Activated T-cell treated with anti-CD3 and anti-CD28 coated beads, Interleukin-2, amount 50 U/mL, for 24 hours (primary cell): ENCODE measurements around the gene DHRS4L2.
"Not testable (repeated sequence)": the region's sequence is repeated elsewhere in the genome, so short reads cannot be mapped to it uniquely, and the experiment has no call there.

Experiments used
- DNase-seq: peaks from one replicate; pipeline ENCODE4 v3.0.0-alpha.2; 2020
- H3K27ac Mint-ChIP-seq: 2 replicates; pipeline ENCODE4 v1.8.0; 2020; ENCODE audit warnings: mild to moderate bottlenecking, mixed read lengths
- H3K27me3 Mint-ChIP-seq: 2 replicates; pipeline ENCODE4 v1.8.0; 2020; ENCODE audit warnings: mixed read lengths
- H3K36me3 Mint-ChIP-seq: 2 replicates; pipeline ENCODE4 v1.8.0; 2020; ENCODE audit warnings: low read depth, mixed read lengths
- H3K4me1 Mint-ChIP-seq: 2 replicates; pipeline ENCODE4 v1.8.0; 2020; ENCODE audit warnings: low read depth, mixed read lengths
- H3K4me3 Mint-ChIP-seq: 2 replicates; pipeline ENCODE4 v1.8.0; 2020; ENCODE audit warnings: mild to moderate bottlenecking, moderate library complexity, mixed read lengths
- H3K9me3 Mint-ChIP-seq: 2 replicates; pipeline ENCODE4 v1.8.0; 2020; ENCODE audit warnings: mixed read lengths

The DHRS4L2 gene

DNA sequence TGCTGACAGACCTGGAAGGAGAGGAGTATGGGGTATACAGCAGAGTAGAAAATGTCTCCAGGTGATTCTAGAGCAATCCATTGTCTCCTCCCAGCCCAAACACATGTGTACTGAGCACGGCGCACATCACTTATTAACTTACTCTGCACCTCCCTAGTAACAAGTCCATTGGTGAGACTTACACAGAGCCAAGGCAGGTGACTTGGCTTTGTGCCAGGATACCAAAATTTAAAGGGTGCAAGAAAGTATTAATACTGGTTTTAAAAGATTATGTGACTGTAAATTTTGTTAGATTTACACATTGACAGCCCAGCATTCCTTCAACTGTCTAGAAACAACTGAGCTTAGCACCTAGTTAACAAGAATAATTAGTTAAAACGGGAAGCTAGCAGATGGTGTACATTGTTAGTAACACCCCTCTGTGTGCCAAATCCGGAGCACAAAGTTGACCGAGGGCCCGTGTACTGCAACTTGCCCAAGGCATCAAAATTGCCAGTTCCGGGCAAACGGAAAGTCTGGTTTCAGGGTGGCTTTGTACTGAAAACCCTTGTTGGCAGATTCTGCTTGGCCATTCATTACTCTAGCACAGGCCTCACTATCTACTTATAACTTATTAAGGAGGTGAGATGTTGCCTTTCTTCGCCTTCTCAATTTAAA, 30.7 kb upstream of the DHRS4L2 start:
- not testable (repeated sequence) for H3K27me3 Mint-ChIP-seq, H3K27ac Mint-ChIP-seq, H3K4me3 Mint-ChIP-seq, DNase-seq, H3K9me3 Mint-ChIP-seq
- Mint-ChIP-seq H3K36me3 (peaks cover 39% of the 10 kb centered on the region), H3K4me1 (peaks cover 12% of the 10 kb centered on the region)

DNA sequence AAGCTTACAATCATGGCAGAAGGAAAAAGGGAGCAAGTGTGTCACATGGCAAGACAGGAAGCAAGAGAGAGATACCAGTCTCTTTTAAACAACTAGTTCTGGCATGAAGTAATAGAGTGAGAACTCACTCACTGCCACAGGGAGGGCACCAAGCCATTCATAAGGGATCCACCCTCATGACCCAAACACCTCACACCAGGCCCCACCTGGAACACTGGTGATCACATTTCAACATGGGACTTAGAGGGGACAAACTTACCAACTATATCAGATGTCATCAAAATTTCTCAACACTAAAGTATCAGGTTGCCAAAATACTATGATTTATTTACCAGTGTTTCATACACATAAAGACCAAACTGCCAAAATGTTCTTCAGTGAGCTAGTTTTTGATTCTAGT, 27.8 kb upstream of the DHRS4L2 start:
- H3K9me3 Mint-ChIP-seq, H3K27me3 Mint-ChIP-seq, H3K27ac Mint-ChIP-seq, DNase-seq, H3K4me3 Mint-ChIP-seq, H3K4me1 Mint-ChIP-seq: not testable (repeated sequence)
- peaks cover 25% of the 10 kb centered on the region for H3K36me3 Mint-ChIP-seq

- DNase-seq, H3K27ac Mint-ChIP-seq, H3K4me1 Mint-ChIP-seq, H3K9me3 Mint-ChIP-seq, H3K4me3 Mint-ChIP-seq, H3K27me3 Mint-ChIP-seq: not testable (repeated sequence)
- H3K36me3 Mint-ChIP-seq, result peaks cover 20% of the 10 kb centered on the region
Measured at GRCh38 chr14:23961704-23962103, 27.0 kb upstream of the DHRS4L2 start.

DNA sequence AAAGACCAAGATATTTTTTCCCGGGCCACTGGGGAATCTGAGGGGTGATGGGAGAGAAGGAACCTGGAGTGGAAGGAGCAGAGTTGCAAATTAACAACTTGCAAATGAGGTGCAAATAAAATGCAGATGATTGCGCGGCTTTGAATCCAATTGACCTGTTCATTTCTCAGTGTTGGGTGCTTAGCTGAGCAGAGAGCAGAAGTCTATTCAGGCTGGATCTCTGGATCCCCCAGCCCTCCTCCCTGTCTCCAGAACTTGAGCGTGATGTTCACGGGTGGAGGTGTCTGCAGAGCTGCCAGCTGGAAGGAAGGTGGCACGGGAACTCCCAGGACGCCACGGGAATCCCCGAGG, 19.6 kb upstream of the DHRS4L2 start:
- H3K4me3 Mint-ChIP-seq, H3K36me3 Mint-ChIP-seq, DNase-seq, H3K4me1 Mint-ChIP-seq, H3K9me3 Mint-ChIP-seq, H3K27ac Mint-ChIP-seq, H3K27me3 Mint-ChIP-seq: not testable (repeated sequence)

DNA sequence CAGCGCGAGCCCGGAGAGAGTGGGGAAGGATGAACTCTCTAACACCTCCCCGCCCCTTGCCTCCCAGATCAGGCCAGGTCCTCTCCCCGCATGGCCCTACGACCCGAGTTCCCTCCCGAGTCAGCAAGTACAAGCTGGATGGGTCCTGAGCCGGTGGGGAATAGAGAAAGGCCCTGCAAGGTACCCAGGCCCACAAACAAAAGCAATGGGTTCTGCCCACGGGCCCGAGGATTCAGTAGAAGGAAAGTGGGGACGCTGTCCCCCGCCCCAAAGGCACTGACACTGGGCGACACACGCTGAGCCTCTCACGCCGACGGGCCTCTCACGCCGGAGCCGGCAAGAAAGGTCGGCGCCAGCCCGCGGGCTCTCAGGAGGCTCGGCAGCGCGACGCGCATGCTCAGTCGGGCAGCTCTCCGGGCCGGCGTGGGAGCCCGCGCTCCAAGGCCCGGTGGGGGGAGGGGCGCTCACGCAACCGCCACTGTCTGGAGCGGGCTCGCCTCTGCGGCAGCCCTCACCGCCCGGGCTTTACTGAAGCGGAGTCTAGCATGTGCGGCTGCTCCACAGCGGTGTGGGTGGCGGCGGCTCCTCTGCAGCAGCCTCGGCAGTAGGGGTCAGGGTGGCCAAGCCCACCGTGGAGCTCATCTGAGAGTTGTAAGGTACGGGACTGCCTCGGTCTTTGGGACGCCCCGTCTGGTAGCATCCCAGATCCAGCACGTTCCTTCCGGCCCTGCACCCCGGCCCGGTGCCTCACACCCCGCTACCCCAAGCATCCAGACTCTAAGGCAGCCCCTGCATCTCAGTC, 19.0 kb upstream of the DHRS4L2 start:
- DNase-seq, result peak; percentile 82
- not testable (repeated sequence) for H3K4me3 Mint-ChIP-seq, H3K4me1 Mint-ChIP-seq, H3K9me3 Mint-ChIP-seq, H3K36me3 Mint-ChIP-seq, H3K27ac Mint-ChIP-seq, H3K27me3 Mint-ChIP-seq

DNA sequence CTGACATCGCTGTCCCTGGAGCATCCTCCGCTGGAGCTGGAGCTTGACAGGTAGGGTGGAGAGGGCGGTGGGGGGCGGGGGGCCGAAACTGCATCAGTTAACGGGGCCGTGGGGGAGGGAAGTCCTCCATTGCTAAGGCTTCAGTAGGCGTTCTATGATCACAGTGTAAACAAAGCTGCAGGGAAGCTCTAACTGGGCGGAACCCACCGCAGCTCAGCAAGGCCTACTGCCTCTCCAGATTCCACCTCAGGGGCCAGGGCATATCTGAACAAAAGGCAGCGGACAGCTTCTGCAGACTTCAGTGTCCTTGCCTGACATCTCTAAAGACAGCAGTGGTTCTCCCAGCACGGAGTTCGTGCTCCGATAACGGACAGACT, 18.5 kb upstream of the DHRS4L2 start:
- not testable (repeated sequence) for H3K4me3 Mint-ChIP-seq, H3K27me3 Mint-ChIP-seq, H3K9me3 Mint-ChIP-seq, H3K4me1 Mint-ChIP-seq, DNase-seq, H3K27ac Mint-ChIP-seq
- peaks cover 13% of the 10 kb centered on the region for H3K36me3 Mint-ChIP-seq

GRCh38 chr14:23973178-23973577, 15.6 kb upstream of the DHRS4L2 start:
- not testable (repeated sequence) for H3K27me3 Mint-ChIP-seq, H3K4me3 Mint-ChIP-seq, DNase-seq, H3K27ac Mint-ChIP-seq, H3K4me1 Mint-ChIP-seq, H3K9me3 Mint-ChIP-seq
- peaks cover 17% of the 10 kb centered on the region for H3K36me3 Mint-ChIP-seq

DNA sequence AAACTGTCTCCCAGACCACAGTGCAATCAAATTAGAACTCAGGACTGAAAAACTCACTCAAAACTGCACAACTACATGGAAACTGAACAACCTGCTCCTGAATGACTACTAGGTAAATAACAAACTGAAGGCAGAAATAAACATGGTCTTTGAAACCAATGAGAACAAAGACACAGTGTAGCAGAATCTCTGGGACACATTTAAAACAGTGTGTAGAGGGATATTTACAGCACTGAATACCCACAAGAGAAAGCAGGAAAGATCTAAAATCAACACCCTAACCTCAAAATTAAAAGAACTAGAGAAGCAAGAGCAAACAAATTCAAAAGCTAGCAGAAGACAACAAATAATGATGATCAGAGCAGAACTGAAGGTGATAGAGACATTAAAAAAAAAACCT, 14.7 kb upstream of the DHRS4L2 start:
- not testable (repeated sequence) for H3K9me3 Mint-ChIP-seq, H3K4me3 Mint-ChIP-seq, H3K27ac Mint-ChIP-seq

GRCh38 chr14:23977208-23977607, 11.5 kb upstream of the DHRS4L2 start:
- not testable (repeated sequence) for DNase-seq, H3K27ac Mint-ChIP-seq, H3K4me3 Mint-ChIP-seq, H3K9me3 Mint-ChIP-seq, H3K4me1 Mint-ChIP-seq, H3K27me3 Mint-ChIP-seq
- H3K36me3 Mint-ChIP-seq, result peaks cover 22% of the 10 kb centered on the region

More for the DNA sequence above, 14.7 kb upstream of the DHRS4L2 start:
- H3K36me3 Mint-ChIP-seq, result peaks cover 17% of the 10 kb centered on the region
- H3K4me1 Mint-ChIP-seq, H3K27me3 Mint-ChIP-seq, DNase-seq: not testable (repeated sequence)

DNA sequence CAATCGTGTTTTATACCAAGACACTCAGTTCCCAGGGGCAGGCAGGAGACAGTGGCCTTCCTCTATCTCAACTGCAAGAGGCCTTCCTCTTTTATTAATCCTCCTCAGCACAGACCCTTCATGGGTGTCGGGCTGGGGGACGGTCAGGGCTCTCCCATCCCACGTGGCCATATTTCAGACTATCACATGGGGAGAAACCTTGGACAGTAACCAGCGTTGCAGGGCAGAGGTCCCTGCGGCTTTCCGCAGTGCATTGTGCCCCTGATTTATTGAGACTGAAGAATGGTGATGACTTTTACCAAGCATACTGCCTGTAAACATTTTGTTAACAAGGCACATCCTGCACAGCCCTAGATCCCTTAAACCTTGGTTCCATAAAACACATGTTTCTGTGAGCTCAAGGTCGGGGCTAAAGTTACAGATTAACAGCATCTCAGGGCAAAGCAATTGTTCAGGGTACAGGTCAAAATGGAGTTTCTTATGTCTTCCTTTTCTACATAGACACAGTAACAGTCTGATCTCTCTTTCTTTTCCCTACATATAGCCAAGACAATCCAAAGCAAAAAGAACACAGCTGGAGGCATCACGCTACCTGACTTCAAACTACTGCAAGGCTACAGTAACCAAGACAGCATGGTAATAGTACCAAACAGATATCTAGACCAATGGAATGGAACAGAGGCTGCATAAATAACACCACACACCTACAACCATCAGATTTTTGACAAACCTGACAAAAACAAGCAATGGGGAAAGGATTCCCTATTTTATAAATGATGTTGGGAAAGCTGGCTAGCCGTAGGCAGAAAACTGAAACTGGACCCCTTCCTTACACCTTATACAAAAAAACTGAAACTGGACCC, 6.5 kb upstream of the DHRS4L2 start:
- H3K4me3 Mint-ChIP-seq, H3K9me3 Mint-ChIP-seq: not testable (repeated sequence)
- peaks cover 20% of the 10 kb centered on the region for H3K36me3 Mint-ChIP-seq

DNA sequence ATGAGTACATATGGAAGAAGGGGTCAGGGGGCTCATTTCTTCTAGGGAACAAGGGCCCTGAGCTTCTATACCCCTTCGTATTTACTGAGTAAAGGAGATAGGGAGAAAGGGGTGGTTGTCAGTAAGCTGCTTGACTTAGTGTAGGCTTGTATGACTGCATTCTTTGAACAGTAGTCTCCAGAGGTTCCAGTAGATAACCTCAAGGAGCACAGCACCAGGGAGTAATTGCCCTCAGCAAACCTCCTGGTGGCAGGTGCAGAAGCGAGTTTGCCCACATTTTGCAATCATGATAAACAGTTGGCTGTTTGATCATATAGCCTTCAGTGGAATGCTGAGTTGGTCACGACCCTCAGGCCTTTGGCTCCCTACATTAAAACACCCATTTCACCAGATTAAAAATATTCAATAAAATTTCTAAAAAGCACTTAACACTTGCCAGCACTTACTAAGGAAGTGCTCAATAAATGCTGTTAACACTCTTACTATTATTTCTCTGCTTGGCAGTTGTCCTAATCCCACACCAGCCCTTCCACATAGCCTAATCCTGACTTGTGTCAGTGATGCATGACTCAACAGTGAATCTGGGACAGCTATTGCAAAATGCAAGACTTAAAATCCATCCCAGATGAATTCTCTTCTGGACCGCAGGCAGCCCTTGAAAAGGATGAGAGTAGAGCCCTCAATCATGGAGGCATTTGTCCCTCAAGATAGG, 3.7 kb upstream of the DHRS4L2 start:
- Mint-ChIP-seq H3K36me3 (peaks cover 27% of the 10 kb centered on the region), H3K27me3 (no peaks in the 10 kb centered on the region), H3K4me3 (no peak overlapping the region), H3K27ac (no peak overlapping the region), H3K9me3 (no peaks in the 10 kb centered on the region), H3K4me1 (peaks cover 25% of the 10 kb centered on the region)
- no peak for DNase-seq

More for the DNA sequence above, 6.5 kb upstream of the DHRS4L2 start:
- not testable (repeated sequence) for H3K27ac Mint-ChIP-seq, H3K4me1 Mint-ChIP-seq, H3K27me3 Mint-ChIP-seq, DNase-seq

- not testable (repeated sequence) for H3K9me3 Mint-ChIP-seq, H3K27me3 Mint-ChIP-seq, DNase-seq
- Mint-ChIP-seq H3K4me3 (peak overlapping the region; percentile 84), H3K4me1 (peaks cover 25% of the 10 kb centered on the region), H3K36me3 (peaks cover 14% of the 10 kb centered on the region), H3K27ac (peak overlapping the region; percentile 11)
Measured at GRCh38 chr14:23988223-23988606, 514 bp upstream of the DHRS4L2 start.

- not testable (repeated sequence) for H3K36me3 Mint-ChIP-seq, H3K27me3 Mint-ChIP-seq, DNase-seq, H3K9me3 Mint-ChIP-seq
- peaks cover 25% of the 10 kb centered on the region for H3K4me1 Mint-ChIP-seq
- peak overlapping the region; percentile 80 for H3K27ac Mint-ChIP-seq
- peak overlapping the region; percentile 84 for H3K4me3 Mint-ChIP-seq
Measured at GRCh38 chr14:23989734-23990445, 1.2 kb downstream of the DHRS4L2 start.

DNA sequence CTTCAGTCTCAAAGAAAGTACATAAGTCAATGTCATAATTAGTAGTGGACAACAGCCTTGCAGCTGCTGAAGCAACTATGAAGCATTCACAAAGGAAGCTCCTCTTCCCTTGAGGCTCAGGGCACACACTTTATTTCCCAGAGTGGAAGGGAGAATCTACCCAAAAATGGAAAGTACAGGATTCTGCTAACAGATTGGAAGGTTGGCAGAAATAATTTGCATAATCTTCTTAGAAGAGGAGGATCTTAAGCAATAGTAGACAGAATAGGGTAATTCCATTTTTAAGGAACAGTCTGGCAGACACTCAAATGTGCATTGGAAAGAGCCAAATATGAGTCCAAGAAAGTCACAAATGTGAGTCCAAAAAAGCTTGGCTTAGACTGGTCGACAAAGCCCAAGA, 2.2 kb downstream of the DHRS4L2 start:
- not testable (repeated sequence) for H3K36me3 Mint-ChIP-seq, DNase-seq, H3K27ac Mint-ChIP-seq, H3K27me3 Mint-ChIP-seq, H3K9me3 Mint-ChIP-seq, H3K4me3 Mint-ChIP-seq
- H3K4me1 Mint-ChIP-seq, result peaks cover 25% of the 10 kb centered on the region
